SJSA1 (cell line): ENCODE data around the gene COMMD2. TPM values are rescaled to one million over a fixed set of nuclear protein-coding genes. Genes with fewer than 3 reads are reported as not detected.

Source experiments
- DNase-seq, 2 experiments: peaks; one replicate each; pipeline ENCODE4 v3.0.0-alpha.2; 2015 to 2020; ENCODE audit warnings: low spot score in 2 of 2, low read depth in 1 of 2
- H3K27ac ChIP-seq: fragments of 250-450 bp; sonication (Bioruptor Pico); 2 replicates; pipeline ENCODE4 v1.5.1; 2020; ENCODE audit warnings: mild to moderate bottlenecking, moderate library complexity
- H3K27me3 ChIP-seq: fragments of 250-450 bp; sonication (Bioruptor Pico); replicated peaks from 2 replicates; pipeline ENCODE4 v1.5.1; 2020; ENCODE audit warnings: mild to moderate bottlenecking, moderate library complexity
- H3K36me3 ChIP-seq: fragments of 250-450 bp; sonication (Bioruptor Pico); 2 replicates; pipeline ENCODE4 v1.5.1; 2020; ENCODE audit warnings: mild to moderate bottlenecking
- H3K4me1 ChIP-seq: fragments of 250-450 bp; sonication (Bioruptor Pico); replicated peaks from 2 replicates; pipeline ENCODE4 v1.6.1; 2021; ENCODE audit warnings: mild to moderate bottlenecking
- H3K4me3 ChIP-seq: fragments of 250-450 bp; sonication (Bioruptor Pico); 2 replicates; pipeline ENCODE4 v1.5.1; 2020; ENCODE audit warnings: mild to moderate bottlenecking
- H3K9me3 ChIP-seq: fragments of 250-450 bp; sonication (Bioruptor Pico); replicated peaks from 2 replicates; pipeline ENCODE4 v1.5.1; 2020; ENCODE audit warnings: mild to moderate bottlenecking
- total RNA-seq: library from RNA; depleted of rRNA; stranded (reverse); fragments of >200 nt; shearing (Covaris generic); gene quantifications from 2 replicates; pipeline ENCODE4 v1.2.3, GENCODE V29; 2014; rRNA removed

COMMD2 gene
- total RNA-seq = 62.8 and 70.3 TPM in 2 replicates

GRCh38 chr3:149752051-149752787, at the start of gene COMMD2:
Gene COMMD2, minus strand, starts transcription at chr3:149752489. Its CDS starts 45 bp downstream, at chr3:149752444.
- Histone ChIP-seq H3K4me3 (peak within 1 kb of the TSS; percentile 61), H3K9me3 (no peaks in the 10 kb centered on the region), H3K36me3 (peaks cover 31% of the 10 kb centered on the region), H3K27me3 (no peaks in the 10 kb centered on the region), H3K27ac (peak within 1 kb of the TSS; percentile 29), H3K4me1 (peaks cover 10% of the 10 kb centered on the region; the same call in 1 of the 2 replicates)
- peak; percentile 65 to 73 for DNase-seq

GRCh38 chr3:149801639-149802038, 49.4 kb upstream of the COMMD2 start:
- no peak overlapping the region for H3K27ac ChIP-seq
- H3K9me3 ChIP-seq = no peaks in the 10 kb centered on the region
- no peak for DNase-seq
- no peaks in the 10 kb centered on the region; the same call in 1 of the 2 replicates for H3K4me1 ChIP-seq
- H3K27me3 ChIP-seq = no peaks in the 10 kb centered on the region
- H3K4me3 ChIP-seq = no peak overlapping the region
- no peaks in the 10 kb centered on the region for H3K36me3 ChIP-seq

- Histone ChIP-seq H3K36me3 (no peaks in the 10 kb centered on the region), H3K4me3 (no peak overlapping the region), H3K4me1 (no peaks in the 10 kb centered on the region; the same call in 1 of the 2 replicates), H3K9me3 (no peaks in the 10 kb centered on the region), H3K27ac (no peak overlapping the region), H3K27me3 (no peaks in the 10 kb centered on the region)
- no peak for DNase-seq
These were observed 48.9 kb upstream of the COMMD2 start for GRCh38 chr3:149801195-149801594.

GRCh38 chr3:149800693-149801092, 48.4 kb upstream of the COMMD2 start:
- H3K9me3 ChIP-seq = no peaks in the 10 kb centered on the region
- H3K4me1 ChIP-seq = no peaks in the 10 kb centered on the region; the same call in 1 of the 2 replicates
- DNase-seq = no peak

GRCh38 chr3:149796026-149796425, 43.7 kb upstream of the COMMD2 start:
- H3K4me3 ChIP-seq = no peak overlapping the region
- H3K4me1 ChIP-seq = peaks cover 14% of the 10 kb centered on the region
- DNase-seq = no peak
- no peaks in the 10 kb centered on the region for H3K27me3 ChIP-seq
- no peaks in the 10 kb centered on the region for H3K9me3 ChIP-seq
- no peaks in the 10 kb centered on the region for H3K36me3 ChIP-seq
- no peak overlapping the region for H3K27ac ChIP-seq

More at GRCh38 chr3:149800693-149801092, 48.4 kb upstream of the COMMD2 start:
- no peaks in the 10 kb centered on the region for H3K36me3 ChIP-seq
- H3K27ac ChIP-seq = no peak overlapping the region
- no peak overlapping the region for H3K4me3 ChIP-seq
- H3K27me3 ChIP-seq = no peaks in the 10 kb centered on the region

- Histone ChIP-seq H3K4me1 (peaks cover 27% of the 10 kb centered on the region), H3K27ac (peak within 1 kb of the TSS; percentile 61), H3K9me3 (no peaks in the 10 kb centered on the region), H3K4me3 (no peak within 1 kb of the TSS), H3K36me3 (no peaks in the 10 kb centered on the region), H3K27me3 (no peaks in the 10 kb centered on the region)
- DNase-seq = peak in 1 of 2 experiments; percentile 39
These were observed 40.4 kb upstream of the COMMD2 start, which contains the start of gene ANKUB1 for GRCh38 chr3:149792452-149793270. Gene ANKUB1, minus strand, starts transcription at chr3:149792554. Its CDS starts 188 bp downstream, at chr3:149792366.

- H3K4me3 ChIP-seq = no peak overlapping the region
- no peak for DNase-seq
- peak overlapping the region; percentile 50 for H3K27ac ChIP-seq
- H3K4me1 ChIP-seq = peaks cover 27% of the 10 kb centered on the region
- no peaks in the 10 kb centered on the region for H3K36me3 ChIP-seq
- no peaks in the 10 kb centered on the region for H3K9me3 ChIP-seq
- no peaks in the 10 kb centered on the region for H3K27me3 ChIP-seq
These were observed 38.4 kb upstream of the COMMD2 start for GRCh38 chr3:149790698-149791097.

GRCh38 chr3:149790268-149790667, 38.0 kb upstream of the COMMD2 start:
- no peak overlapping the region for H3K4me3 ChIP-seq
- no peaks in the 10 kb centered on the region for H3K27me3 ChIP-seq
- DNase-seq = peak; percentile 48 to 53
- H3K36me3 ChIP-seq = no peaks in the 10 kb centered on the region
- H3K4me1 ChIP-seq = peaks cover 27% of the 10 kb centered on the region
- H3K27ac ChIP-seq = peak overlapping the region; percentile 50
- H3K9me3 ChIP-seq = no peaks in the 10 kb centered on the region

GRCh38 chr3:149784064-149784704, 31.9 kb upstream of the COMMD2 start:
- Histone ChIP-seq H3K27me3 (no peaks in the 10 kb centered on the region), H3K36me3 (no peaks in the 10 kb centered on the region), H3K4me1 (peaks cover 35% of the 10 kb centered on the region), H3K9me3 (no peaks in the 10 kb centered on the region), H3K4me3 (no peak overlapping the region), H3K27ac (peak overlapping the region; percentile 85)
- peak; percentile 66 to 94 for DNase-seq

- H3K27ac ChIP-seq = peak overlapping the region; percentile 85
- no peaks in the 10 kb centered on the region for H3K9me3 ChIP-seq
- H3K4me3 ChIP-seq = no peak overlapping the region
- H3K27me3 ChIP-seq = no peaks in the 10 kb centered on the region
- no peaks in the 10 kb centered on the region for H3K36me3 ChIP-seq
- H3K4me1 ChIP-seq = peaks cover 35% of the 10 kb centered on the region
- peak in 1 of 2 experiments; percentile 94 for DNase-seq
These were observed 31.3 kb upstream of the COMMD2 start for GRCh38 chr3:149783576-149783975.

GRCh38 chr3:149781741-149782140, 29.5 kb upstream of the COMMD2 start:
- Histone ChIP-seq H3K9me3 (no peaks in the 10 kb centered on the region), H3K27ac (peak overlapping the region; percentile 85)

GRCh38 chr3:149781211-149781610, 28.9 kb upstream of the COMMD2 start:
- no peak for DNase-seq
- Histone ChIP-seq H3K4me1 (peaks cover 36% of the 10 kb centered on the region), H3K9me3 (no peaks in the 10 kb centered on the region), H3K27ac (no peak overlapping the region), H3K4me3 (no peak overlapping the region), H3K27me3 (no peaks in the 10 kb centered on the region), H3K36me3 (no peaks in the 10 kb centered on the region)

More at GRCh38 chr3:149781741-149782140, 29.5 kb upstream of the COMMD2 start:
- Histone ChIP-seq H3K4me3 (no peak overlapping the region), H3K4me1 (peaks cover 35% of the 10 kb centered on the region), H3K27me3 (no peaks in the 10 kb centered on the region), H3K36me3 (no peaks in the 10 kb centered on the region)
- DNase-seq = no peak

- H3K36me3 ChIP-seq = no peaks in the 10 kb centered on the region
- no peak for DNase-seq
- H3K4me1 ChIP-seq = peaks cover 26% of the 10 kb centered on the region
- no peaks in the 10 kb centered on the region for H3K27me3 ChIP-seq
- H3K27ac ChIP-seq = no peak overlapping the region
- no peak overlapping the region for H3K4me3 ChIP-seq
- H3K9me3 ChIP-seq = no peaks in the 10 kb centered on the region
These were observed 25.3 kb upstream of the COMMD2 start for GRCh38 chr3:149777414-149778214.
